ACHN (cell line): ENCODE results near the gene CTR9.
"Not testable (repeated sequence)": the region's sequence is repeated elsewhere in the genome, so short reads cannot be mapped to it uniquely, and the experiment has no call there.

Source experiments
- DNase-seq: peaks from one replicate; pipeline ENCODE4 v3.0.0-alpha.2; 2015
- in situ Hi-C: cut with HindIII; loops from 2 replicates; pipeline ENCODE4 v1.10.0; 2017; ENCODE audit warnings: low sequenced_read_pairs, low pct_ligation_motif_present, low pct_unique_long_range_greater_than_20kb

Gene CTR9

GRCh38 chr11:10806206-10806605 lies 55.2 kb downstream of the CTR9 start:
- no peak for DNase-seq
- in situ Hi-C loops, result no loop called here

- in situ Hi-C loops, result no loop called here
- peak; percentile 46 for DNase-seq
Measured at GRCh38 chr11:10807493-10808234, 56.6 kb downstream of the CTR9 start.

- DNase-seq, result no peak
- in situ Hi-C loops, result no loop called here
Measured at GRCh38 chr11:10808235-10808552, 57.1 kb downstream of the CTR9 start.

- peak; percentile 96 for DNase-seq
- in situ Hi-C loops, result no loop called here
Measured at GRCh38 chr11:10808553-10809372, 57.7 kb downstream of the CTR9 start, which contains the start of gene EIF4G2. Gene EIF4G2, minus strand, starts transcription at chr11:10808926.

- peak; percentile 61 for DNase-seq
- in situ Hi-C loops, result no loop called here
Measured at GRCh38 chr11:10809373-10810160, 58.5 kb downstream of the CTR9 start.

- in situ Hi-C loops, result no loop called here
- no peak for DNase-seq
Measured at GRCh38 chr11:10813945-10814344, 62.9 kb downstream of the CTR9 start.

- DNase-seq, result peak; percentile 9
- in situ Hi-C loops, result no loop called here
Measured at GRCh38 chr11:10818594-10818993, 67.5 kb downstream of the CTR9 start.

- in situ Hi-C loops, DNase-seq: not testable (repeated sequence)
Measured at GRCh38 chr11:10822491-10822890, 71.4 kb downstream of the CTR9 start.

- in situ Hi-C loops, result no loop called here
- no peak for DNase-seq
Measured at GRCh38 chr11:10823152-10823579, 72.1 kb downstream of the CTR9 start.

GRCh38 chr11:10824888-10825287 lies 73.8 kb downstream of the CTR9 start:
- in situ Hi-C loops, result no loop called here
- no peak for DNase-seq

GRCh38 chr11:10828402-10828801 lies 77.4 kb downstream of the CTR9 start:
- in situ Hi-C loops, result no loop called here
- no peak for DNase-seq

- in situ Hi-C loops, result no loop called here
- DNase-seq, result no peak
Measured at GRCh38 chr11:10829139-10829538, 78.1 kb downstream of the CTR9 start.
